Activated CD4-positive, alpha-beta T cell treated with anti-CD3 and anti-CD28 coated beads, Interleukin-2, amount 50 U/mL, for 24 hours (primary cell): Measurements from ENCODE around the gene USP6NL.
"Not testable (repeated sequence)": the region's sequence is repeated elsewhere in the genome, so short reads cannot be mapped to it uniquely, and the experiment has no call there.

ENCODE experiments used
- DNase-seq, 2 donors: peaks; one replicate each; pipeline ENCODE4 v3.0.0-alpha.2; 2020; ENCODE audit warnings: low read depth in 1 of 2, low spot score in 1 of 2

The USP6NL gene

GRCh38 chr10:11448545-11449244 lies 162.8 kb downstream of the USP6NL start:
- no peak for DNase-seq

GRCh38 chr10:11448190-11448544 lies 163.3 kb downstream of the USP6NL start:
- no peak for DNase-seq

GRCh38 chr10:11447586-11447985 lies 163.9 kb downstream of the USP6NL start:
- no peak for DNase-seq

GRCh38 chr10:11446864-11447263 lies 164.6 kb downstream of the USP6NL start:
- no peak for DNase-seq

GRCh38 chr10:11446133-11446532 lies 165.3 kb downstream of the USP6NL start:
- DNase-seq: no peak

- no peak for DNase-seq
Measured at GRCh38 chr10:11444531-11445228, 166.8 kb downstream of the USP6NL start.

- no peak for DNase-seq
Measured at GRCh38 chr10:11444155-11444530, 167.3 kb downstream of the USP6NL start.

- no peak for DNase-seq
Measured at GRCh38 chr10:11443468-11444154, 167.8 kb downstream of the USP6NL start.

- DNase-seq: no peak
Measured at GRCh38 chr10:11442001-11442773, 169.3 kb downstream of the USP6NL start.

- no peak for DNase-seq
Measured at GRCh38 chr10:11441151-11441535, 170.3 kb downstream of the USP6NL start.

GRCh38 chr10:11440250-11441150 lies 170.9 kb downstream of the USP6NL start:
- peak in 1 of 2 donors; percentile 30 for DNase-seq

GRCh38 chr10:11439523-11440053 lies 171.9 kb downstream of the USP6NL start:
- no peak for DNase-seq

- no peak for DNase-seq
Measured at GRCh38 chr10:11437391-11438142, 173.9 kb downstream of the USP6NL start.

- DNase-seq: not testable (repeated sequence)
Measured at GRCh38 chr10:11436445-11436844, 175.0 kb downstream of the USP6NL start.

- DNase-seq: no peak
Measured at GRCh38 chr10:11435581-11435981, 175.9 kb downstream of the USP6NL start.

- no peak for DNase-seq
Measured at GRCh38 chr10:11434324-11434723, 177.1 kb downstream of the USP6NL start.

GRCh38 chr10:11433657-11434056 lies 177.8 kb downstream of the USP6NL start:
- DNase-seq: no peak

- no peak for DNase-seq
Measured at GRCh38 chr10:11431216-11431555, 180.3 kb downstream of the USP6NL start.

- no peak for DNase-seq
Measured at GRCh38 chr10:11430421-11431215, 180.8 kb downstream of the USP6NL start.
